Endothelial cell of umbilical vein (primary cell): ENCODE measurements around the gene KCTD16. TPM values are rescaled to one million over a fixed set of nuclear protein-coding genes. Genes with fewer than 3 reads are reported as not detected.

Source experiments
- BruUV-seq: library from RNA; stranded (reverse); fragments of 400-500 nt; replicated peaks from 2 replicates; lab custom pipeline; 2021; lab: Mats Ljungman, UMichigan
- CTCF ChIA-PET: fragments of 300-600, 350-600 bp; sonication (Branson Sonifier 250); formaldehyde crosslinking; loops from one replicate; lab custom pipeline; 2021; ENCODE audit warnings: antibody characterized with exemption, inconsistent platforms; lab: Charles Lee
- POLR2A ChIA-PET: fragments of 300-600, 350-600 bp; sonication (Branson Sonifier 250); formaldehyde crosslinking; loops from one replicate; lab custom pipeline; 2021; ENCODE audit warnings: antibody characterized with exemption, inconsistent platforms; lab: Charles Lee
- DNase-seq: peaks from one replicate; pipeline ENCODE4 v3.0.0-alpha.2; 2011; ENCODE audit warnings: low read depth, low spot score
- FAIRE-seq: peaks from 2 replicates; lab custom pipeline; 2011; peaks lifted over from hg19 to GRCh38; lab: Jason Lieb, UNC
- H2AFZ ChIP-seq: 2 replicates; pipeline ENCODE4 v1.6.0; 2012; ENCODE audit warnings: low read depth, low read length, control low read depth, inconsistent platforms
- H3K27ac ChIP-seq: 2 replicates; pipeline ENCODE4 v1.5.1; 2011; ENCODE audit warnings: low read depth, mild to moderate bottlenecking, control low read depth, low read length, moderate library complexity; ENCODE audit not compliant: insufficient read depth
- H3K27me3 ChIP-seq, 2 experiments: 2 replicates each; pipeline versions ENCODE4 v1.6.0 to v1.6.1; 2011; ENCODE audit warnings: low read length in 2 of 2, mixed read lengths in 1 of 2; ENCODE audit not compliant: control insufficient read depth in 2 of 2, insufficient read depth in 2 of 2
- H3K36me3 ChIP-seq, 2 experiments: 2 replicates in 1 of 2; 3 replicates in 1 of 2; pipeline ENCODE4 v1.5.1; 2011; ENCODE audit warnings: low read length in 2 of 2, mild to moderate bottlenecking in 1 of 2, moderate library complexity in 1 of 2; ENCODE audit not compliant: control insufficient read depth in 2 of 2, insufficient read depth in 2 of 2; ENCODE audit errors: extremely low read depth in 1 of 2
- H3K4me1 ChIP-seq: 3 replicates; pipeline ENCODE4 v1.5.1; 2011; ENCODE audit warnings: mild to moderate bottlenecking, low read length; ENCODE audit not compliant: control insufficient read depth, insufficient read depth; ENCODE audit errors: extremely low read depth
- H3K4me2 ChIP-seq: 2 replicates; pipeline ENCODE4 v1.6.1; 2011; ENCODE audit warnings: low read length, control low read depth, mixed read lengths; ENCODE audit not compliant: insufficient read depth
- H3K4me3 ChIP-seq, 3 experiments: fragments of 200-600 bp in 1 of 3; sonication (generic), shearing (Covaris generic) in 1 of 3; replicated peaks in 1 of 3; 2 replicates each; pipeline ENCODE4 v1.5.1; 2011 to 2016; ENCODE audit warnings: control low read depth in 3 of 3, low read length in 3 of 3, mild to moderate bottlenecking in 2 of 3, inconsistent platforms in 1 of 3, low read depth in 1 of 3, moderate library complexity in 1 of 3; ENCODE audit not compliant: insufficient read depth in 1 of 3
- H3K79me2 ChIP-seq: 2 replicates; pipeline ENCODE4 v1.6.0; 2012; ENCODE audit warnings: low read length, inconsistent platforms; ENCODE audit not compliant: control insufficient read depth, insufficient read depth
- H3K9ac ChIP-seq: replicated peaks from 2 replicates; pipeline ENCODE3; 2011; ENCODE audit warnings: low read length, control low read depth; ENCODE audit not compliant: insufficient read depth; ENCODE audit errors: extremely low read depth
- H3K9me1 ChIP-seq: replicated peaks from 3 replicates; pipeline ENCODE4 v1.6.0; 2011; ENCODE audit warnings: mild to moderate bottlenecking, low read length; ENCODE audit not compliant: control insufficient read depth, insufficient read depth; ENCODE audit errors: extremely low read depth
- H3K9me3 ChIP-seq: replicated peaks from 2 replicates; pipeline ENCODE4 v1.5.1; 2012; ENCODE audit warnings: low read length, inconsistent platforms; ENCODE audit not compliant: control insufficient read depth, insufficient read depth
- H4K20me1 ChIP-seq: replicated peaks from 2 replicates; pipeline ENCODE3; 2011; ENCODE audit warnings: mild to moderate bottlenecking, low read length; ENCODE audit not compliant: control insufficient read depth, insufficient read depth; ENCODE audit errors: extremely low read depth
- EZH2 ChIP-seq: IDR thresholded peaks from 2 replicates; pipeline ENCODE4 v1.6.1; 2012; ENCODE audit warnings: borderline replicate concordance, low read depth, mild to moderate bottlenecking, moderate library complexity, low read length, inconsistent platforms; ENCODE audit not compliant: severe bottlenecking
- FOS ChIP-seq: IDR thresholded peaks from 2 replicates; pipeline ENCODE4 v1.6.1; 2011; ENCODE audit warnings: mild to moderate bottlenecking, low read length, moderate library complexity, borderline replicate concordance; ENCODE audit not compliant: insufficient read depth
- GATA2 ChIP-seq: IDR thresholded peaks from 2 replicates; pipeline ENCODE4 v1.7.0; 2011; ENCODE audit warnings: low read depth, mild to moderate bottlenecking, moderate library complexity, mixed read lengths, low read length; ENCODE audit not compliant: insufficient read length, insufficient read depth
- JUN ChIP-seq: IDR thresholded peaks from 2 replicates; pipeline ENCODE4 v1.6.1; 2011; ENCODE audit warnings: borderline replicate concordance, low read depth; ENCODE audit not compliant: insufficient read length, insufficient read depth
- MYC ChIP-seq: IDR thresholded peaks from one replicate; pipeline ENCODE4 v1.6.1; 2011; ENCODE audit warnings: mild to moderate bottlenecking, low read depth, low read length
- POLR2A ChIP-seq: IDR thresholded peaks from 2 replicates; pipeline ENCODE4 v1.6.1; 2012; ENCODE audit warnings: low read depth, mild to moderate bottlenecking, control low read depth, low read length
- POLR2AphosphoS5 ChIP-seq: IDR thresholded peaks from 2 replicates; pipeline ENCODE4 v1.6.1; 2012; ENCODE audit warnings: low read depth, mild to moderate bottlenecking, control low read depth, low read length, moderate library complexity; ENCODE audit not compliant: insufficient read depth
- dilution Hi-C: fragments of 300-500 bp; cut with MboI; formaldehyde crosslinking; loops from one replicate; pipeline ENCODE4 v1.15.0; 2019; ENCODE audit warnings: low sequenced_read_pairs; ENCODE audit not compliant: extremely low pct_ligation_motif_present
- intact Hi-C: fragments of 100-400 bp; cut with micrococcal nuclease; formaldehyde crosslinking; loops from one replicate; pipeline ENCODE4 v1.10.0; 2022
- polyA plus RNA-seq, 4 experiments: library from polyadenylated mRNA; depleted of rRNA in 3 of 4; stranded (reverse) in 3 of 4; unstranded in 1 of 4; fragments of >200 nt; gene quantifications; 2 replicates each; pipeline versions ENCODE4 v1.2.1 to v1.2.3, GENCODE V29; 2011 to 2012; ENCODE audit warnings: missing spikeins in 1 of 4
- total RNA-seq: library from RNA; stranded (reverse); gene quantifications from 2 replicates; pipeline ENCODE4 v1.2.3, GENCODE V29; 2021
- TF ChIP-seq, protein P1 (sequence below), 2 donors: IDR thresholded peaks; 1 replicate in 1 of 2; 2 replicates in 1 of 2; pipeline ENCODE4 v1.5.1; 2011; ENCODE audit warnings: low read length in 2 of 2, mild to moderate bottlenecking in 2 of 2, moderate library complexity in 2 of 2, control low read depth in 1 of 2, inconsistent platforms in 1 of 2, low read depth in 1 of 2; ENCODE audit not compliant: insufficient read depth in 1 of 2; ENCODE audit errors: extremely low read depth in 1 of 2
- TF ChIP-seq, protein P2 (sequence below): IDR thresholded peaks from 2 replicates; pipeline ENCODE4 v1.6.1; 2011; ENCODE audit not compliant: insufficient read depth, insufficient read length

The KCTD16 gene
- total and polyA plus RNA-seq, 2 donors (not counting 3 experiments of a cell fraction or from before 2014, with no cell fraction given) = 0.21 to 0.49 TPM

- H3K4me2 ChIP-seq = no peak overlapping the region
- H4K20me1 ChIP-seq = no peaks in the 10 kb centered on the region
- no peaks in the 10 kb centered on the region for H3K27me3 ChIP-seq
- FAIRE-seq (no peak), DNase-seq (no peak)
- H3K36me3 ChIP-seq = no peaks in the 10 kb centered on the region
- no peaks in the 10 kb centered on the region for H3K9me3 ChIP-seq
- no peak overlapping the region for H3K9ac ChIP-seq
- no TSS peak for BruUV-seq
- H2AFZ ChIP-seq = no peak overlapping the region
- H3K4me1 ChIP-seq = no peaks in the 10 kb centered on the region
- no peak overlapping the region for H3K27ac ChIP-seq
- POLR2A ChIA-PET = no interaction called here
- CTCF ChIA-PET = no interaction called here
- no peaks in the 10 kb centered on the region for H3K79me2 ChIP-seq
- no peaks in the 10 kb centered on the region for H3K9me1 ChIP-seq
- intact Hi-C loops (loop anchor here (10.0 kb wide), 1 partner anchor 256 kb away; no protein-coding TSS in a partner anchor), dilution Hi-C loops (no loop called here)
- H3K4me3 ChIP-seq = no peak overlapping the region
- TF ChIP-seq POLR2A (no peak), JUN (no peak), EZH2 (no peak), POLR2AphosphoS5 (no peak), MYC (no peak), GATA2 (no peak), FOS (no peak)
- TF ChIP-seq, protein P1, sequence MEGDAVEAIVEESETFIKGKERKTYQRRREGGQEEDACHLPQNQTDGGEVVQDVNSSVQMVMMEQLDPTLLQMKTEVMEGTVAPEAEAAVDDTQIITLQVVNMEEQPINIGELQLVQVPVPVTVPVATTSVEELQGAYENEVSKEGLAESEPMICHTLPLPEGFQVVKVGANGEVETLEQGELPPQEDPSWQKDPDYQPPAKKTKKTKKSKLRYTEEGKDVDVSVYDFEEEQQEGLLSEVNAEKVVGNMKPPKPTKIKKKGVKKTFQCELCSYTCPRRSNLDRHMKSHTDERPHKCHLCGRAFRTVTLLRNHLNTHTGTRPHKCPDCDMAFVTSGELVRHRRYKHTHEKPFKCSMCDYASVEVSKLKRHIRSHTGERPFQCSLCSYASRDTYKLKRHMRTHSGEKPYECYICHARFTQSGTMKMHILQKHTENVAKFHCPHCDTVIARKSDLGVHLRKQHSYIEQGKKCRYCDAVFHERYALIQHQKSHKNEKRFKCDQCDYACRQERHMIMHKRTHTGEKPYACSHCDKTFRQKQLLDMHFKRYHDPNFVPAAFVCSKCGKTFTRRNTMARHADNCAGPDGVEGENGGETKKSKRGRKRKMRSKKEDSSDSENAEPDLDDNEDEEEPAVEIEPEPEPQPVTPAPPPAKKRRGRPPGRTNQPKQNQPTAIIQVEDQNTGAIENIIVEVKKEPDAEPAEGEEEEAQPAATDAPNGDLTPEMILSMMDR (IDR thresholded peaks at IDR 0.05; ENCODE audit: extremely low read depth in 1 of 2, insufficient read depth in 1 of 2, low read depth in 1 of 2, low read length in 2 of 2) = no peak
- TF ChIP-seq, protein P2, sequence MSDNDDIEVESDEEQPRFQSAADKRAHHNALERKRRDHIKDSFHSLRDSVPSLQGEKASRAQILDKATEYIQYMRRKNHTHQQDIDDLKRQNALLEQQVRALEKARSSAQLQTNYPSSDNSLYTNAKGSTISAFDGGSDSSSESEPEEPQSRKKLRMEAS = no peak
Measured at GRCh38 chr5:144460600-144460999, 289.9 kb downstream of the KCTD16 start.
